GM12878 (cell line): ENCODE measurements around the gene PGRMC2. TPM values are rescaled to one million over a fixed set of nuclear protein-coding genes. Genes with fewer than 3 reads are reported as not detected.
A peak's percentile ranks its signal among the peaks of the same experiment; 100 is the strongest.

Experiments used
- ATAC-seq: fragments of 200-7000 bp; cut with Tn5 transposase; 3 replicates; pipeline ENCODE4 v1.9.1; 2020; ENCODE audit warnings: mild to moderate bottlenecking, moderate library complexity
- Bru-seq: library from RNA; stranded (reverse); fragments of 400-500 nt; gene quantifications from one replicate; lab custom pipeline; 2021; lab: Mats Ljungman, UMichigan
- BruChase-seq, 2 experiments: library from RNA; stranded (reverse); fragments of 400-500 nt; gene quantifications; one replicate each; lab custom pipeline; 2021; lab: Mats Ljungman, UMichigan
- BruUV-seq: library from RNA; stranded (reverse); fragments of 400-500 nt; replicated peaks from 2 replicates; lab custom pipeline; 2021; lab: Mats Ljungman, UMichigan
- CTCF ChIA-PET: fragments of 300-600 bp; sonication (Branson Sonifier 250); formaldehyde crosslinking; extraction: SDS; loops from one replicate; lab custom pipeline; 2021; ENCODE audit warnings: inconsistent platforms; lab: Yijun Ruan, JAX
- POLR2A ChIA-PET: fragments of 350-600 bp; formaldehyde crosslinking; extraction: SDS; loops from one replicate; lab custom pipeline; 2021; ENCODE audit warnings: inconsistent platforms; lab: Charles Lee
- RAD21 ChIA-PET: fragments of 300-600 bp; sonication (Branson Sonifier 250); formaldehyde crosslinking; loops from one replicate; lab custom pipeline; 2023; ENCODE audit warnings: antibody characterized with exemption; ENCODE audit not compliant: unreplicated experiment; lab: Charles Lee
- SMC1A ChIA-PET: fragments of 300-600 bp; sonication (Branson Sonifier 250); formaldehyde crosslinking; loops from one replicate; lab custom pipeline; 2023; ENCODE audit not compliant: unreplicated experiment, uncharacterized antibody; lab: Charles Lee
- DNase-seq: peaks from one replicate; pipeline ENCODE4 v3.0.0-alpha.2; 2011; ENCODE audit warnings: low read depth, low spot score
- FAIRE-seq: peaks from 3 replicates; lab custom pipeline; 2011; peaks lifted over from hg19 to GRCh38; lab: Jason Lieb, UNC
- H2AFZ ChIP-seq: 2 replicates; pipeline ENCODE4 v1.6.0; 2011; ENCODE audit warnings: low read depth, low read length, control low read depth; ENCODE audit not compliant: control insufficient read depth
- H3K27ac ChIP-seq: 2 replicates; pipeline ENCODE4 v1.5.1; 2011; ENCODE audit warnings: control low read depth; ENCODE audit not compliant: control insufficient read depth, insufficient read depth
- H3K27me3 ChIP-seq, 2 experiments: replicated peaks in 1 of 2; 2 replicates each; pipeline versions ENCODE4 v1.6.0 to v1.6.1; 2011; ENCODE audit warnings: low read length in 1 of 2; ENCODE audit not compliant: control insufficient read depth in 2 of 2, insufficient read depth in 2 of 2
- H3K36me3 ChIP-seq, 2 experiments: 2 replicates each; pipeline ENCODE4 v1.5.1; 2011; ENCODE audit warnings: low read length in 1 of 2; ENCODE audit not compliant: control insufficient read depth in 2 of 2, insufficient read depth in 2 of 2
- H3K4me1 ChIP-seq: 2 replicates; pipeline ENCODE4 v1.6.1; 2011; ENCODE audit warnings: mild to moderate bottlenecking, low read length, moderate library complexity, mixed read lengths; ENCODE audit not compliant: control insufficient read depth, insufficient read depth
- H3K4me2 ChIP-seq: 2 replicates; pipeline ENCODE4 v1.6.0; 2011; ENCODE audit warnings: control low read depth; ENCODE audit not compliant: control insufficient read depth, insufficient read depth
- H3K4me3 ChIP-seq: fragments of 200-600 bp; sonication (generic); 2 replicates; pipeline ENCODE4 v1.5.1; 2016
- H3K79me2 ChIP-seq: 2 replicates; pipeline ENCODE4 v1.6.0; 2011; ENCODE audit warnings: low read length; ENCODE audit not compliant: control insufficient read depth, insufficient read depth
- H3K9ac ChIP-seq: 2 replicates; pipeline ENCODE4 v1.8.0; 2011; ENCODE audit warnings: low read length, control low read depth, mixed read lengths; ENCODE audit not compliant: control insufficient read depth, insufficient read depth
- H3K9me3 ChIP-seq: replicated peaks from 3 replicates; pipeline ENCODE4 v1.5.1; 2011; ENCODE audit warnings: mild to moderate bottlenecking, low read length; ENCODE audit not compliant: control insufficient read depth, insufficient read depth
- H4K20me1 ChIP-seq: 2 replicates; pipeline ENCODE4 v1.6.0; 2011; ENCODE audit not compliant: control insufficient read depth, insufficient read depth
- E2F4 ChIP-seq: IDR thresholded peaks from 2 replicates; pipeline ENCODE4 v1.6.1; 2012; ENCODE audit warnings: low read depth, low read length, improper control_type of control experiment
- IKZF1 ChIP-seq: fragments of 450-650 bp; conservative IDR thresholded peaks from 2 replicates; pipeline ENCODE4 v1.6.1; 2017; ENCODE audit warnings: antibody characterized with exemption, mild to moderate bottlenecking
- POLR2A ChIP-seq: IDR thresholded peaks from 2 replicates; pipeline ENCODE4 v1.6.1; 2011; ENCODE audit warnings: low read depth, mild to moderate bottlenecking, low read length
- TAF1 ChIP-seq: IDR thresholded peaks from 2 replicates; pipeline ENCODE4 v1.6.1; 2011; ENCODE audit warnings: mild to moderate bottlenecking, low read depth, low read length, borderline replicate concordance
- YY1 ChIP-seq: IDR thresholded peaks from 2 replicates; pipeline ENCODE4 v1.6.1; 2011; ENCODE audit warnings: low read depth, mild to moderate bottlenecking, low read length
- WGBS: methylation state at CpG from one replicate; pipeline ENCODE4 v1.1.6; 2016; ENCODE audit warnings: low lambda C conversion rate; ENCODE audit not compliant: insufficient replicate concordance, insufficient coverage; ENCODE audit errors: missing lambda C conversion rate; 5-methylcytosine and 5-hydroxymethylcytosine counted together
- in situ Hi-C: fragments of 300-500 bp; cut with MboI; formaldehyde crosslinking; loops from 9 replicates; pipeline ENCODE4 v1.14.3; 2018; ENCODE audit warnings: mixed read lengths
- intact Hi-C: fragments of 100-400 bp; cut with micrococcal nuclease; formaldehyde crosslinking; loops from one replicate; pipeline ENCODE4 v1.14.2; 2022; ENCODE audit not compliant: unreplicated experiment
- long read RNA-seq, 2 experiments: library from polyadenylated mRNA; unstranded; transcript quantifications; one replicate each; pipeline ENCODE4 v2.0.0, GENCODE V29; 2019 to 2020
- polyA minus RNA-seq, 3 experiments: library from RNA; depleted of rRNA, polyadenylated mRNA; stranded (reverse); fragments of >200 nt; gene quantifications; 2 replicates each; pipeline ENCODE4 v1.2.3, GENCODE V29; 2011
- polyA plus RNA-seq, 11 experiments: library from polyadenylated mRNA; depleted of rRNA in 4 of 11; unstranded in 6 of 11; stranded (reverse) in 5 of 11; fragments of >200 nt; fragmentation: Nextera tagmentation in 4 of 11; fragmentation: Illumina TruSeq in 1 of 11; extraction: Ambion mirVana in 4 of 11; extraction: Trizol in 1 of 11; gene quantifications; 1 replicate in 1 of 11; 2 replicates in 10 of 11; pipeline versions ENCODE4 v1.2.1 to v1.2.3, GENCODE V29; 2011 to 2016; ENCODE audit warnings: inconsistent platforms in 2 of 11, missing spikeins in 2 of 11, low read depth in 1 of 11
- total RNA-seq, 4 experiments: library from RNA; depleted of rRNA in 3 of 4; stranded (reverse); fragments of >200 nt in 3 of 4; fragmentation: Illumina TruSeq in 1 of 4; extraction: Trizol in 1 of 4; gene quantifications; 2 replicates each; pipeline versions ENCODE4 v1.2.1 to v1.2.3, GENCODE V29; 2013 to 2021

Gene PGRMC2
- total RNA-seq (2013; cell fraction: nucleolus; rRNA removed) = 17.0 and 19.7 TPM in 2 replicates
- total RNA-seq (2014; rRNA removed) (6.3 and 7.0 TPM in 2 replicates), total RNA-seq (2014; rRNA removed; fragmentation: Illumina TruSeq; extraction: Trizol) (11.5 TPM in 2 replicates), total RNA-seq (2021) (27.5 and 30.2 TPM in 2 replicates), polyA plus RNA-seq (2011; rRNA removed) (11.0 and 21.5 TPM in 2 replicates), polyA plus RNA-seq (2014; fragmentation: Illumina TruSeq; extraction: Trizol) (38.4 and 57.5 TPM in 2 replicates), polyA plus RNA-seq (2014; fragmentation: Nextera tagmentation; extraction: Ambion mirVana) (10 to 100 TPM in 1 of 2 experiments, 1 to 10 TPM in 1; 7.0 to 12.5 TPM), polyA plus RNA-seq (2014; rRNA removed) (9.0 and 10.2 TPM in 2 replicates), polyA plus RNA-seq (2016; fragmentation: Nextera tagmentation; extraction: Ambion mirVana) (10 to 100 TPM; 23.8 to 25.4 TPM), polyA minus RNA-seq (2011; rRNA and poly(A)+ RNA removed) (2.1 and 2.3 TPM in 2 replicates), Bru-seq, nascent RNA (percentile 90 among the genes with signal in this experiment), BruChase-seq, experiment 1, labeled RNA remaining after a 6-hour chase (percentile 86 among the genes with signal in this experiment), BruChase-seq, experiment 2, labeled RNA remaining after a 2-hour chase (percentile 91 among the genes with signal in this experiment)
- polyA plus RNA-seq (2011; ENCODE audit: low read depth) = 11.8 TPM
- 2.6 and 3.8 TPM in 2 replicates for polyA plus RNA-seq (2011; cell fraction: cytosol; rRNA removed)
- polyA plus RNA-seq (2011; cell fraction: nucleus; rRNA removed) = 4.5 and 4.7 TPM in 2 replicates
- polyA plus RNA-seq (2012) = 32.0 and 37.9 TPM in 2 replicates
- 1.9 and 2.4 TPM in 2 replicates for polyA minus RNA-seq (2011; cell fraction: cytosol; rRNA and poly(A)+ RNA removed)
- 3.4 and 3.9 TPM in 2 replicates for polyA minus RNA-seq (2011; cell fraction: nucleus; rRNA and poly(A)+ RNA removed)
- long read RNA-seq, experiment 1, partial matches to known transcripts = 0 of 1 reads
- long read RNA-seq, experiment 1, other reads (novel, unspliced or antisense) = 1 of 1 reads
- long read RNA-seq, experiment 2, partial matches to known transcripts = 0 of 10 reads
- long read RNA-seq, experiment 2, other reads (novel, unspliced or antisense) = 8 of 10 reads

GRCh38 chr4:128287141-128287870 lies at the start of gene PGRMC2:
Gene PGRMC2 (minus strand): TSS chr4:128287813. CDS start chr4:128287790, 23 bp downstream.
- intact Hi-C loops = loop anchor here (5.0 to 10.0 kb wide), 4 partner anchors 225 to 805 kb away; partner anchors contain the start of genes ABHD18, LARP1B, MFSD8 and SCLT1

More at GRCh38 chr4:128287141-128287870, at the start of gene PGRMC2:
- Histone ChIP-seq H3K36me3 (no peaks in the 10 kb centered on the region), H3K4me3 (peak within 1 kb of the TSS; percentile 97), H2AFZ (peak within 1 kb of the TSS; percentile 96), H3K9me3 (no peaks in the 10 kb centered on the region), H3K4me2 (peak within 1 kb of the TSS; percentile 89), H3K27ac (peak within 1 kb of the TSS; percentile 87), H3K4me1 (no peaks in the 10 kb centered on the region), H3K79me2 (peaks cover 54% of the 10 kb centered on the region), H4K20me1 (no peaks in the 10 kb centered on the region), H3K27me3 (no peaks in the 10 kb centered on the region), H3K9ac (peak within 1 kb of the TSS; percentile 77)
- in situ Hi-C loops = loop anchor here (10.0 kb wide), 1 partner anchor 527 kb away; no protein-coding TSS in a partner anchor
- POLR2A ChIA-PET = interaction anchor here (0.7 to 1.5 kb wide), 2 partner anchors 11 to 521 kb away, joined by 3 to 4 read pairs; no protein-coding TSS in a partner anchor
- CTCF ChIA-PET = interaction anchor here (0.9 to 1.0 kb wide), 2 partner anchors 11 to 94 kb away, joined by 3 read pairs; no protein-coding TSS in a partner anchor
- WGBS = under 1% methylated on average over 35 of the region's 67 CpGs
- TF ChIP-seq POLR2A (peak; percentile 52; the same call in 1 of the 2 replicates), E2F4 (no peak), YY1 (peak; percentile 95), TAF1 (peak; percentile 64), IKZF1 (peak; percentile 57)
- FAIRE-seq = no peak
- SMC1A ChIA-PET = interaction anchor here (1.0 to 2.4 kb wide), 3 partner anchors 11 to 24 kb away, joined by 3 to 15 read pairs (median 3); no protein-coding TSS in a partner anchor
- DNase-seq = no peak
- ATAC-seq = peak; percentile 13
- RAD21 ChIA-PET = no interaction called here
- no TSS peak for BruUV-seq
